Tibial artery (tissue), 4 donors: ENCODE results near the gene PI4K2A.
"Not testable (repeated sequence)": the region's sequence is repeated elsewhere in the genome, so short reads cannot be mapped to it uniquely, and the experiment has no call there.

ENCODE experiments used
- DNase-seq, 2 donors: peaks; one replicate each; pipeline ENCODE4 v3.0.0-alpha.2; 2019
- H3K27ac ChIP-seq, 2 donors: fragments of 200-600 bp; sonication (generic) in 1 of 2; 1 replicate in 1 of 2; 2 replicates in 1 of 2; pipeline ENCODE4 v1.5.1; 2018 to 2019; ENCODE audit warnings: mild to moderate bottlenecking in 1 of 2
- H3K27me3 ChIP-seq, 2 donors: fragments of 200-600 bp; sonication (generic) in 1 of 2; one replicate each; pipeline versions ENCODE4 v1.5.1 to v1.6.0; 2016 to 2019
- H3K36me3 ChIP-seq, 3 donors: fragments of 200-600 bp; sonication (generic) in 2 of 3; one replicate each; pipeline ENCODE4 v1.5.1; 2016 to 2019; ENCODE audit warnings: mild to moderate bottlenecking in 2 of 3
- H3K4me1 ChIP-seq, 4 donors: fragments of 200-600 bp; sonication (generic) in 2 of 4; 1 replicate in 3 of 4; 2 replicates in 1 of 4; pipeline ENCODE4 v1.5.1; 2016 to 2019
- H3K4me3 ChIP-seq, 2 donors: fragments of 200-600 bp; sonication (generic) in 1 of 2; 1 replicate in 1 of 2; 2 replicates in 1 of 2; pipeline ENCODE4 v1.5.1; 2018 to 2019; ENCODE audit warnings: mild to moderate bottlenecking in 2 of 2
- H3K9me3 ChIP-seq, 3 donors: fragments of 200-600 bp; sonication (generic) in 1 of 3; one replicate each; pipeline ENCODE4 v1.5.1; 2016 to 2019
- CTCF ChIP-seq, 2 experiments: fragments of 200-600 bp in 1 of 2; fragments of 450-650 bp in 1 of 2; IDR thresholded peaks; one replicate each; pipeline ENCODE4 v1.5.1; 2017 to 2019; ENCODE audit warnings: antibody characterized with exemption in 2 of 2, mild to moderate bottlenecking in 1 of 2, moderate library complexity in 1 of 2
- intact Hi-C: fragments of 100-400 bp; cut with DNase I; formaldehyde crosslinking; loops from one replicate; pipeline ENCODE4 v1.15.0; 2023; ENCODE audit warnings: low total_unique reads

The PI4K2A gene

GRCh38 chr10:97686301-97686961 is 46.0 kb downstream of the PI4K2A start:
- H3K9me3 ChIP-seq = no peaks in the 10 kb centered on the region
- TF ChIP-seq CTCF (IDR thresholded peaks at IDR 0.05) = no peak
- peaks cover 0 to 61% (median 50%) of the 10 kb centered on the region in 4 donors for H3K4me1 ChIP-seq
- H3K27ac ChIP-seq = peak overlapping the region; percentile 95 to 96
- DNase-seq = no peak
- no peaks in the 10 kb centered on the region for H3K27me3 ChIP-seq
- intact Hi-C loops = no loop called here
- H3K36me3 ChIP-seq = no peaks in the 10 kb centered on the region
- H3K4me3 ChIP-seq = peak overlapping the region; percentile 77 to 84

- intact Hi-C loops = no loop called here
- peak within 1 kb of the TSS; percentile 77 to 84 for H3K4me3 ChIP-seq
- H3K36me3 ChIP-seq = no peaks in the 10 kb centered on the region
- peaks cover 0 to 57% (median 46%) of the 10 kb centered on the region in 4 donors for H3K4me1 ChIP-seq
- peak; percentile 96 to 99 for DNase-seq
- H3K9me3 ChIP-seq = no peaks in the 10 kb centered on the region
- H3K27me3 ChIP-seq = no peaks in the 10 kb centered on the region
- peak in 1 of 2 experiments; percentile 11 for TF ChIP-seq CTCF (IDR thresholded peaks at IDR 0.05)
- peak within 1 kb of the TSS; percentile 95 to 96 for H3K27ac ChIP-seq
These were observed 46.7 kb downstream of the PI4K2A start, which contains the start of gene AVPI1 for GRCh38 chr10:97686962-97687784. Gene AVPI1, minus strand, starts transcription at chr10:97687241. Its CDS starts 7,336 bp downstream, at chr10:97679905.

GRCh38 chr10:97687785-97688781 is 47.6 kb downstream of the PI4K2A start:
- Histone ChIP-seq H3K4me3 (peak overlapping the region; percentile 77 to 84), H3K9me3 (no peaks in the 10 kb centered on the region), H3K27ac (peak overlapping the region; percentile 95 to 96), H3K36me3 (no peaks in the 10 kb centered on the region), H3K4me1 (peaks cover 0 to 49% (median 41%) of the 10 kb centered on the region in 4 donors), H3K27me3 (no peaks in the 10 kb centered on the region)
- intact Hi-C loops = no loop called here
- peak; percentile 52 to 79 for DNase-seq
- no peak for TF ChIP-seq CTCF (IDR thresholded peaks at IDR 0.05)

GRCh38 chr10:97689559-97690020 is 49.1 kb downstream of the PI4K2A start:
- intact Hi-C loops = no loop called here
- Histone ChIP-seq H3K36me3 (no peaks in the 10 kb centered on the region), H3K27me3 (no peaks in the 10 kb centered on the region), H3K9me3 (no peaks in the 10 kb centered on the region), H3K27ac (peak overlapping the region; percentile 95 to 96), H3K4me1 (peaks cover 0 to 34% (median 28%) of the 10 kb centered on the region in 4 donors), H3K4me3 (no peak overlapping the region)
- peak; percentile 75 to 76 for DNase-seq
- TF ChIP-seq CTCF (IDR thresholded peaks at IDR 0.05) = no peak

- peaks cover 0 to 29% (median 23%) of the 10 kb centered on the region in 4 donors for H3K4me1 ChIP-seq
- peak in 1 of 2 donors; percentile 23 for DNase-seq
- intact Hi-C loops = no loop called here
- H3K27ac ChIP-seq = peak overlapping the region; percentile 95 to 96
- no peaks in the 10 kb centered on the region for H3K36me3 ChIP-seq
- H3K27me3 ChIP-seq = no peaks in the 10 kb centered on the region
- H3K4me3 ChIP-seq = no peak overlapping the region
- TF ChIP-seq CTCF (IDR thresholded peaks at IDR 0.05) = no peak
- H3K9me3 ChIP-seq = no peaks in the 10 kb centered on the region
These were observed 49.7 kb downstream of the PI4K2A start for GRCh38 chr10:97690133-97690532.

- DNase-seq, H3K9me3 ChIP-seq, H3K27ac ChIP-seq, H3K4me3 ChIP-seq, H3K27me3 ChIP-seq, H3K36me3 ChIP-seq: not testable (repeated sequence)
- intact Hi-C loops = loop anchor here (5.0 kb wide), 1 partner anchor 34 kb away; no protein-coding TSS in a partner anchor
- peaks cover 0 to 12% (median 5%) of the 10 kb centered on the region in 4 donors for H3K4me1 ChIP-seq
These were observed 57.7 kb downstream of the PI4K2A start for GRCh38 chr10:97698072-97698655.
